Measurements from ENCODE around the gene NCOA3.

The NCOA3 gene

GRCh38 chr20:47674145-47674544, 172.5 kb downstream of the NCOA3 start:
- no peak for FAIRE-seq

GRCh38 chr20:47674686-47675085, 173.0 kb downstream of the NCOA3 start:
- no peak for FAIRE-seq
- no peak for DNase-seq (ENCODE audit: insufficient read length, low spot score)

More at GRCh38 chr20:47674145-47674544, 172.5 kb downstream of the NCOA3 start:
- DNase-seq (ENCODE audit: insufficient read length, low spot score), result no peak

GRCh38 chr20:47675190-47676142, 173.8 kb downstream of the NCOA3 start:
- no peak for FAIRE-seq
- DNase-seq (ENCODE audit: insufficient read length, low spot score), result no peak

GRCh38 chr20:47676219-47676721, 174.6 kb downstream of the NCOA3 start:
- FAIRE-seq (no peak), DNase-seq (ENCODE audit: insufficient read length, low spot score) (no peak)

- no peak for DNase-seq (ENCODE audit: insufficient read length, low spot score)
- no peak for FAIRE-seq
Observed at GRCh38 chr20:47676912-47677634, 175.4 kb downstream of the NCOA3 start.

GRCh38 chr20:47677635-47678453, 176.2 kb downstream of the NCOA3 start:
- DNase-seq (ENCODE audit: insufficient read length, low spot score) (peak; percentile 72), FAIRE-seq (peak; percentile 26)

- DNase-seq (ENCODE audit: insufficient read length, low spot score) (no peak), FAIRE-seq (no peak)
Observed at GRCh38 chr20:47678536-47678935, 176.8 kb downstream of the NCOA3 start.

- FAIRE-seq, result no peak
- no peak for DNase-seq (ENCODE audit: insufficient read length, low spot score)
Observed at GRCh38 chr20:47679462-47679861, 177.8 kb downstream of the NCOA3 start.

- no peak for FAIRE-seq
- DNase-seq (ENCODE audit: insufficient read length, low spot score), result no peak
Observed at GRCh38 chr20:47680804-47681529, 179.3 kb downstream of the NCOA3 start.

GRCh38 chr20:47682028-47682783, 180.5 kb downstream of the NCOA3 start:
- FAIRE-seq, result no peak
- no peak for DNase-seq (ENCODE audit: insufficient read length, low spot score)

GRCh38 chr20:47682916-47683315, 181.2 kb downstream of the NCOA3 start:
- no peak for DNase-seq (ENCODE audit: insufficient read length, low spot score)
- FAIRE-seq, result no peak

- DNase-seq (ENCODE audit: insufficient read length, low spot score) (no peak), FAIRE-seq (no peak)
Observed at GRCh38 chr20:47684306-47685080, 182.8 kb downstream of the NCOA3 start.

- FAIRE-seq, result no peak
- DNase-seq (ENCODE audit: insufficient read length, low spot score), result no peak
Observed at GRCh38 chr20:47686545-47686944, 184.9 kb downstream of the NCOA3 start.

- DNase-seq (ENCODE audit: insufficient read length, low spot score), result no peak
- FAIRE-seq, result no peak
Observed at GRCh38 chr20:47687095-47687987, 185.7 kb downstream of the NCOA3 start.

GRCh38 chr20:47688385-47689381, 187.0 kb downstream of the NCOA3 start:
- no peak for FAIRE-seq
- DNase-seq (ENCODE audit: insufficient read length, low spot score), result no peak

- FAIRE-seq (no peak), DNase-seq (ENCODE audit: insufficient read length, low spot score) (no peak)
Observed at GRCh38 chr20:47689731-47690130, 188.0 kb downstream of the NCOA3 start.
